Measurements from ENCODE around the gene PCDHGB2.

DNA sequence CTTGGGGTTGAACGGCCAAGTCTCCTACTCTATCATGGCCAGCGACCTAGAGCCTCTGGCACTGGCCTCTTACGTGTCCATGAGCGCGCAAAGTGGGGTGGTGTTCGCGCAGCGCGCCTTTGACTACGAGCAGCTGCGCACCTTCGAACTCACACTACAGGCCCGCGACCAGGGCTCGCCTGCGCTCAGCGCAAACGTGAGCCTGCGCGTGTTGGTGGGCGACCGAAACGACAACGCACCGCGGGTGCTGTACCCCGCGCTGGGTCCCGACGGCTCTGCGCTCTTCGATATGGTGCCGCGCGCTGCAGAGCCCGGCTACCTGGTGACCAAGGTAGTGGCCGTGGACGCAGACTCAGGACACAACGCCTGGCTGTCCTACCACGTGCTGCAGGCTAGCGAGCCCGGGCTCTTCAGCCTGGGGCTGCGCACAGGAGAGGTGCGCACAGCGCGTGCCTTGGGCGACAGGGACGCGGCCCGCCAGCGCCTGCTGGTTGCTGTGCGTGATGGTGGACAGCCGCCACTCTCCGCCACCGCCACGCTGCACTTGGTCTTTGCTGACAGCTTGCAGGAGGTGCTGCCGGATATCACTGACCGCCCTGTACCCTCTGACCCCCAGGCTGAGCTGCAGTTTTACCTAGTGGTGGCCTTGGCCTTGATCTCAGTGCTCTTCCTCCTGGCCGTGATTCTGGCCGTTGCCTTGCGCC, 39.9 kb downstream of the PCDHGB2 start:
- TF ChIP-seq, protein P1, sequence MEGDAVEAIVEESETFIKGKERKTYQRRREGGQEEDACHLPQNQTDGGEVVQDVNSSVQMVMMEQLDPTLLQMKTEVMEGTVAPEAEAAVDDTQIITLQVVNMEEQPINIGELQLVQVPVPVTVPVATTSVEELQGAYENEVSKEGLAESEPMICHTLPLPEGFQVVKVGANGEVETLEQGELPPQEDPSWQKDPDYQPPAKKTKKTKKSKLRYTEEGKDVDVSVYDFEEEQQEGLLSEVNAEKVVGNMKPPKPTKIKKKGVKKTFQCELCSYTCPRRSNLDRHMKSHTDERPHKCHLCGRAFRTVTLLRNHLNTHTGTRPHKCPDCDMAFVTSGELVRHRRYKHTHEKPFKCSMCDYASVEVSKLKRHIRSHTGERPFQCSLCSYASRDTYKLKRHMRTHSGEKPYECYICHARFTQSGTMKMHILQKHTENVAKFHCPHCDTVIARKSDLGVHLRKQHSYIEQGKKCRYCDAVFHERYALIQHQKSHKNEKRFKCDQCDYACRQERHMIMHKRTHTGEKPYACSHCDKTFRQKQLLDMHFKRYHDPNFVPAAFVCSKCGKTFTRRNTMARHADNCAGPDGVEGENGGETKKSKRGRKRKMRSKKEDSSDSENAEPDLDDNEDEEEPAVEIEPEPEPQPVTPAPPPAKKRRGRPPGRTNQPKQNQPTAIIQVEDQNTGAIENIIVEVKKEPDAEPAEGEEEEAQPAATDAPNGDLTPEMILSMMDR (IDR thresholded peaks at IDR 0.05; ENCODE audit: poor library complexity, severe bottlenecking) = no peak
- TF ChIP-seq RAD21 (conservative IDR thresholded peaks at IDR 0.05) = no peak
